Measurements from ENCODE around the gene HSPH1.

DNA sequence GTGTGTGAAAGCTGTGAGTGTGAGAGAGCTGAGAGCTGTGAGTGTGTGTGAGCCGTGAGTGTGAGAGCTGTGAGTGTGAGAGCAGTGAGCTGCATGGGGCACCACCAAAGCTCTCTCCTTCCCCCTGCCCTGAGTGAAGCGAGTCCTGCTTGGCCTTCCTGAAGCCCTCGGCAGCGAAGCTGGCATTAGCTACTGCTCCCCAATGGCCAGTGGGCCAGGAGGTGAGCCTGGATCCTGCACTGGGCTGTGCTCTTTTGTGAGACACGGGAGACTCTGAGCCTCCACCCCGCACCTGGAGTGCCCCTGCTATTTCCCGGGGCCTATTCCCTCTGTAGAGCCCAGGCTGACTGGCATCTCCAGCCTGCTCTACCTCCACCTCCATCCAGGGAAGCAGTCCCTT lies 51.5 kb downstream of the HSPH1 start:
- TF ChIP-seq CTCF (IDR thresholded peaks at IDR 0.05) (no peak), POLR2A (IDR thresholded peaks at IDR 0.05) (no peak), POLR2AphosphoS5 (IDR thresholded peaks at IDR 0.05) (no peak), EP300 (IDR thresholded peaks at IDR 0.05) (no peak)

Measured in gastroesophageal sphincter (tissue), 3 donors.